HepG2 (cell line): ENCODE measurements around the gene GRB10. TPM values are rescaled to one million over a fixed set of nuclear protein-coding genes. Genes with fewer than 3 reads are reported as not detected.

Source experiments
- ATAC-seq: fragments of 200-7000 bp; cut with Tn5 transposase; 3 replicates; pipeline ENCODE4 v1.9.1; 2020; ENCODE audit warnings: mild to moderate bottlenecking, moderate library complexity
- BruUV-seq: library from RNA; stranded (reverse); fragments of 400-500 nt; replicated peaks from 2 replicates; lab custom pipeline; 2021; lab: Mats Ljungman, UMichigan
- CTCF ChIA-PET: fragments of 300-600 bp; formaldehyde crosslinking; extraction: SDS; loops from one replicate; lab custom pipeline; 2021; ENCODE audit warnings: low total read pairs, inconsistent platforms, low intra/inter-chr PET ratio; lab: Yijun Ruan, JAX
- POLR2A ChIA-PET: fragments of 350-600 bp; sonication (Branson Sonifier 250); formaldehyde crosslinking; loops from one replicate; lab custom pipeline; 2020; ENCODE audit warnings: antibody characterized with exemption, inconsistent platforms; lab: Yijun Ruan, JAX
- DNase-seq: peaks from one replicate; pipeline ENCODE4 v3.0.0-alpha.2; 2015; ENCODE audit warnings: low spot score
- FAIRE-seq: peaks from 3 replicates; lab custom pipeline; 2011; peaks lifted over from hg19 to GRCh38; lab: Jason Lieb, UNC
- H2AFZ ChIP-seq: one replicate; pipeline ENCODE4 v1.6.1; 2011; ENCODE audit warnings: low read length, inconsistent platforms
- H3K27ac ChIP-seq: fragments of 300-600 bp; 3 replicates; pipeline ENCODE4 v1.8.0; 2011; ENCODE audit warnings: mixed run types, mild to moderate bottlenecking, mixed read lengths, low read length, inconsistent platforms; ENCODE audit not compliant: insufficient read depth; ENCODE audit errors: extremely low read length
- H3K27me3 ChIP-seq, 2 experiments: fragments of 200-600 bp in 1 of 2; 2 replicates in 1 of 2; 3 replicates in 1 of 2; pipeline versions ENCODE4 v1.6.0 to v1.8.0; 2011; ENCODE audit warnings: low read length in 2 of 2, mild to moderate bottlenecking in 2 of 2, moderate library complexity in 2 of 2, inconsistent platforms in 1 of 2; ENCODE audit not compliant: insufficient read depth in 2 of 2, control insufficient read depth in 1 of 2
- H3K36me3 ChIP-seq, 2 experiments: fragments of 200-600 bp in 1 of 2; replicated peaks in 1 of 2; 2 replicates in 1 of 2; 3 replicates in 1 of 2; pipeline versions ENCODE4 v1.5.1 to v1.8.0; 2011; ENCODE audit warnings: low read length in 2 of 2, inconsistent platforms in 1 of 2; ENCODE audit not compliant: insufficient read depth in 2 of 2, control insufficient read depth in 1 of 2
- H3K4me1 ChIP-seq: 2 replicates; pipeline ENCODE4 v1.5.1; 2012; ENCODE audit warnings: low read length, inconsistent platforms; ENCODE audit not compliant: insufficient read depth
- H3K4me2 ChIP-seq: 2 replicates; pipeline ENCODE4 v1.6.0; 2011; ENCODE audit warnings: low read depth, low read length, inconsistent platforms
- H3K4me3 ChIP-seq, 3 experiments: fragments of 200-600 bp in 1 of 3; sonication (generic), shearing (Covaris generic) in 1 of 3; replicated peaks in 1 of 3; 2 replicates each; pipeline ENCODE4 v1.5.1; 2011 to 2016; ENCODE audit warnings: low read length in 3 of 3, inconsistent platforms in 2 of 3, low read depth in 2 of 3, mild to moderate bottlenecking in 2 of 3, control low read depth in 1 of 3, mixed read lengths in 1 of 3; ENCODE audit not compliant: insufficient read depth in 1 of 3
- H3K79me2 ChIP-seq: one replicate; pipeline ENCODE4 v1.6.1; 2011; ENCODE audit warnings: low read length, inconsistent platforms; ENCODE audit not compliant: insufficient read depth
- H3K9ac ChIP-seq: 2 replicates; pipeline ENCODE4 v1.6.0; 2011; ENCODE audit warnings: mild to moderate bottlenecking, low read depth, low read length, inconsistent platforms; ENCODE audit not compliant: insufficient read depth
- H3K9me3 ChIP-seq: 2 replicates; pipeline ENCODE4 v1.5.1; 2012; ENCODE audit warnings: mild to moderate bottlenecking, low read length
- H4K20me1 ChIP-seq: 2 replicates; pipeline ENCODE4 v1.6.0; 2011; ENCODE audit warnings: inconsistent platforms, mild to moderate bottlenecking, low read length, moderate library complexity; ENCODE audit not compliant: insufficient read depth
- FOXM1 ChIP-seq: sonication (generic); formaldehyde crosslinking; IDR thresholded peaks from 2 replicates; pipeline ENCODE4 v1.5.0; 2020; ENCODE audit warnings: missing genetic modification reagents
- GPN1 ChIP-seq: sonication (generic); formaldehyde crosslinking; IDR thresholded peaks from 2 replicates; pipeline ENCODE4 v1.5.1; 2020; ENCODE audit warnings: missing genetic modification reagents, borderline replicate concordance
- HBP1 ChIP-seq: IDR thresholded peaks from 2 replicates; pipeline ENCODE4 v1.6.1; 2016; ENCODE audit warnings: low read depth, control low read depth
- HOXA5 ChIP-seq: sonication (generic); formaldehyde crosslinking; IDR thresholded peaks from 2 replicates; pipeline ENCODE4 v1.4.0; 2020; ENCODE audit warnings: missing genetic modification reagents
- NR2F2 ChIP-seq: IDR thresholded peaks from 2 replicates; pipeline ENCODE4 v1.6.1; 2012; ENCODE audit warnings: low read depth, inconsistent platforms, borderline replicate concordance
- NR2F6 ChIP-seq, 2 experiments: IDR thresholded peaks; 2 replicates each; pipeline ENCODE4 v1.6.1; 2016; ENCODE audit warnings: antibody characterized with exemption in 1 of 2, mild to moderate bottlenecking in 1 of 2
- XRCC5 ChIP-seq: fragments of 200-400 bp; formaldehyde crosslinking; optimal IDR thresholded peaks from 2 replicates; pipeline ENCODE3; 2017; ENCODE audit warnings: mild to moderate bottlenecking, low read length
- ZNF33B ChIP-seq: sonication (generic); formaldehyde crosslinking; IDR thresholded peaks from 2 replicates; pipeline ENCODE4 v1.5.1; 2020; ENCODE audit warnings: mild to moderate bottlenecking, missing genetic modification reagents
- ZNF672 ChIP-seq: sonication (generic); formaldehyde crosslinking; IDR thresholded peaks from 2 replicates; pipeline ENCODE4 v1.8.1; 2022; ENCODE audit warnings: missing genetic modification reagents
- ZNF768 ChIP-seq: sonication (generic); formaldehyde crosslinking; IDR thresholded peaks from 2 replicates; pipeline ENCODE4 v1.4.0; 2020; ENCODE audit warnings: missing genetic modification reagents
- ZNF775 ChIP-seq: sonication (generic); formaldehyde crosslinking; IDR thresholded peaks from 2 replicates; pipeline ENCODE4 v1.4.0; 2020; ENCODE audit warnings: missing genetic modification reagents, mild to moderate bottlenecking, moderate library complexity, borderline replicate concordance
- ZNF879 ChIP-seq: sonication (generic); formaldehyde crosslinking; IDR thresholded peaks from 2 replicates; pipeline ENCODE4 v1.8.1; 2023; ENCODE audit warnings: missing genetic modification reagents
- WGBS: methylation state at CpG from one replicate; pipeline ENCODE4 v1.1.6; 2017; ENCODE audit warnings: low lambda C conversion rate; 5-methylcytosine and 5-hydroxymethylcytosine counted together
- in situ Hi-C: cut with HindIII; loops from 2 replicates; pipeline ENCODE4 v1.10.0; 2017; ENCODE audit warnings: low pct_unique_long_range_greater_than_20kb; ENCODE audit not compliant: extremely low pct_ligation_motif_present
- intact Hi-C: fragments of 100-400 bp; cut with micrococcal nuclease; formaldehyde crosslinking; loops from one replicate; pipeline ENCODE4 v1.10.0; 2022; ENCODE audit not compliant: unreplicated experiment
- polyA plus RNA-seq, 8 experiments: library from polyadenylated mRNA; depleted of rRNA in 3 of 8; stranded (reverse) in 7 of 8; unstranded in 1 of 8; fragments of >200 nt; fragmentation: Illumina TruSeq in 4 of 8; extraction: Trizol in 4 of 8; gene quantifications; 2 replicates each; pipeline versions ENCODE4 v1.2.1 to v1.2.3, GENCODE V29; 2011 to 2016; ENCODE audit warnings: low read depth in 4 of 8, missing spikeins in 1 of 8, mixed read lengths in 1 of 8; ENCODE audit not compliant: insufficient read depth in 1 of 8
- total RNA-seq, 5 experiments: library from RNA; depleted of rRNA; stranded (reverse); fragments of >200 nt; fragmentation: Illumina TruSeq; extraction: Trizol; gene quantifications; 2 replicates each; pipeline ENCODE4 v1.2.3, GENCODE V29; 2016; ENCODE audit warnings: low read depth in 1 of 5
- TF ChIP-seq, protein P1 (sequence below): IDR thresholded peaks from 2 replicates; pipeline ENCODE4 v1.6.1; 2016; ENCODE audit warnings: low read depth
- TF ChIP-seq, protein P2 (sequence below): sonication (generic); formaldehyde crosslinking; IDR thresholded peaks from 2 replicates; pipeline ENCODE4 v1.8.1; 2022; ENCODE audit warnings: low read depth, mild to moderate bottlenecking, missing genetic modification reagents
- TF ChIP-seq, protein P3 (sequence below): sonication (generic); formaldehyde crosslinking; IDR thresholded peaks from 2 replicates; pipeline ENCODE4 v1.9.0; 2021; ENCODE audit warnings: missing genetic modification reagents, borderline replicate concordance

Gene GRB10
- total and polyA plus RNA-seq, 2 of the 13 experiments (the other 11 are each of a cell fraction or from before 2014, with no cell fraction given), result 4.0 to 6.8 TPM

- TF ChIP-seq, protein P1, sequence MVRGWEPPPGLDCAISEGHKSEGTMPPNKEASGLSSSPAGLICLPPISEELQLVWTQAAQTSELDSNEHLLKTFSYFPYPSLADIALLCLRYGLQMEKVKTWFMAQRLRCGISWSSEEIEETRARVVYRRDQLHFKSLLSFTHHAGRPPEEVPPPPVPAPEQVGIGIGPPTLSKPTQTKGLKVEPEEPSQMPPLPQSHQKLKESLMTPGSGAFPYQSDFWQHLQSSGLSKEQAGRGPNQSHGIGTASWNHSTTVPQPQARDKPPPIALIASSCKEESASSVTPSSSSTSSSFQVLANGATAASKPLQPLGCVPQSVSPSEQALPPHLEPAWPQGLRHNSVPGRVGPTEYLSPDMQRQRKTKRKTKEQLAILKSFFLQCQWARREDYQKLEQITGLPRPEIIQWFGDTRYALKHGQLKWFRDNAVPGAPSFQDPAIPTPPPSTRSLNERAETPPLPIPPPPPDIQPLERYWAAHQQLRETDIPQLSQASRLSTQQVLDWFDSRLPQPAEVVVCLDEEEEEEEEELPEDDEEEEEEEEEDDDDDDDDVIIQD (CRISPR knock-in tag), result 0 out of 2 replicates have a peak, but pooled peaks have one; percentile 42
- TF ChIP-seq XRCC5, result peak; percentile 44
- TF ChIP-seq HOXA5 (CRISPR knock-in tag), result 0 out of 2 replicates have a peak, but pooled peaks have one; percentile 40
Observed at GRCh38 chr7:50632561-50633413, 149.9 kb downstream of the GRB10 start (continued).

- ChIA-PET POLR2A (interaction anchor here (1.5 kb wide), 1 partner anchor 16 kb away, joined by 5 read pairs; no protein-coding TSS in a partner anchor), CTCF (interaction anchor here (2.9 kb wide), 1 partner anchor 163 kb away, joined by 31 read pairs; no protein-coding TSS in a partner anchor)
- no TSS peak for BruUV-seq
- H3K4me1 ChIP-seq, result peaks cover 9% of the 10 kb centered on the region
- H3K79me2 ChIP-seq, result no peaks in the 10 kb centered on the region
- in situ Hi-C loops, result no loop called here
- H3K36me3 ChIP-seq, result no peaks in the 10 kb centered on the region; a peak in 1 of 5 replicates
- intact Hi-C loops, result loop anchor here (2.0 kb wide), 1 partner anchor 529 kb away; no protein-coding TSS in a partner anchor
- no peak overlapping the region for H2AFZ ChIP-seq
- DNase-seq (no peak), ATAC-seq (no peak), FAIRE-seq (no peak)
- no peaks in the 10 kb centered on the region for H3K27me3 ChIP-seq
- WGBS, result 73% methylated on average over 7 of the region's 7 CpGs
- no peak overlapping the region for H3K4me3 ChIP-seq
- H3K27ac ChIP-seq, result no peak overlapping the region
- H3K9ac ChIP-seq, result no peak overlapping the region
- H4K20me1 ChIP-seq, result no peaks in the 10 kb centered on the region
- no peak overlapping the region for H3K4me2 ChIP-seq
- no peaks in the 10 kb centered on the region for H3K9me3 ChIP-seq
- TF ChIP-seq ZNF672 (CRISPR knock-in tag), result no peak
- no peak for TF ChIP-seq ZNF879 (CRISPR knock-in tag)
- TF ChIP-seq ZNF768 (CRISPR knock-in tag), result no peak
- TF ChIP-seq HBP1 (CRISPR knock-in tag), result no peak
- no peak for TF ChIP-seq FOXM1 (CRISPR knock-in tag)
- TF ChIP-seq, protein P2, sequence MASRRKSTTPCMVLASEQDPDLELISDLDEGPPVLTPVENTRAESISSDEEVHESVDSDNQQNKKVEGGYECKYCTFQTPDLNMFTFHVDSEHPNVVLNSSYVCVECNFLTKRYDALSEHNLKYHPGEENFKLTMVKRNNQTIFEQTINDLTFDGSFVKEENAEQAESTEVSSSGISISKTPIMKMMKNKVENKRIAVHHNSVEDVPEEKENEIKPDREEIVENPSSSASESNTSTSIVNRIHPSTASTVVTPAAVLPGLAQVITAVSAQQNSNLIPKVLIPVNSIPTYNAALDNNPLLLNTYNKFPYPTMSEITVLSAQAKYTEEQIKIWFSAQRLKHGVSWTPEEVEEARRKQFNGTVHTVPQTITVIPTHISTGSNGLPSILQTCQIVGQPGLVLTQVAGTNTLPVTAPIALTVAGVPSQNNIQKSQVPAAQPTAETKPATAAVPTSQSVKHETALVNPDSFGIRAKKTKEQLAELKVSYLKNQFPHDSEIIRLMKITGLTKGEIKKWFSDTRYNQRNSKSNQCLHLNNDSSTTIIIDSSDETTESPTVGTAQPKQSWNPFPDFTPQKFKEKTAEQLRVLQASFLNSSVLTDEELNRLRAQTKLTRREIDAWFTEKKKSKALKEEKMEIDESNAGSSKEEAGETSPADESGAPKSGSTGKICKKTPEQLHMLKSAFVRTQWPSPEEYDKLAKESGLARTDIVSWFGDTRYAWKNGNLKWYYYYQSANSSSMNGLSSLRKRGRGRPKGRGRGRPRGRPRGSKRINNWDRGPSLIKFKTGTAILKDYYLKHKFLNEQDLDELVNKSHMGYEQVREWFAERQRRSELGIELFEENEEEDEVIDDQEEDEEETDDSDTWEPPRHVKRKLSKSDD (CRISPR knock-in tag), result no peak
- no peak for TF ChIP-seq NR2F2
- no peak for TF ChIP-seq NR2F6 (IDR thresholded peaks at IDR 0.05)
- no peak for TF ChIP-seq NR2F6 (CRISPR knock-in tag; IDR thresholded peaks at IDR 0.05)
- no peak for TF ChIP-seq ZNF775 (CRISPR knock-in tag)
- TF ChIP-seq ZNF33B (CRISPR knock-in tag), result no peak
- TF ChIP-seq, protein P3, sequence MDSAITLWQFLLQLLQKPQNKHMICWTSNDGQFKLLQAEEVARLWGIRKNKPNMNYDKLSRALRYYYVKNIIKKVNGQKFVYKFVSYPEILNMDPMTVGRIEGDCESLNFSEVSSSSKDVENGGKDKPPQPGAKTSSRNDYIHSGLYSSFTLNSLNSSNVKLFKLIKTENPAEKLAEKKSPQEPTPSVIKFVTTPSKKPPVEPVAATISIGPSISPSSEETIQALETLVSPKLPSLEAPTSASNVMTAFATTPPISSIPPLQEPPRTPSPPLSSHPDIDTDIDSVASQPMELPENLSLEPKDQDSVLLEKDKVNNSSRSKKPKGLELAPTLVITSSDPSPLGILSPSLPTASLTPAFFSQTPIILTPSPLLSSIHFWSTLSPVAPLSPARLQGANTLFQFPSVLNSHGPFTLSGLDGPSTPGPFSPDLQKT (CRISPR knock-in tag), result no peak
- TF ChIP-seq GPN1 (CRISPR knock-in tag), result no peak
Observed at GRCh38 chr7:50631639-50632038, 151.1 kb downstream of the GRB10 start.
